Mesenchymal stem cell (in vitro differentiated cells and primary cell): ENCODE measurements around the gene POU2F3.

ENCODE experiments used
- DNase-seq: peaks from one replicate; pipeline ENCODE4 v3.0.0-alpha.2; 2013
- H2AFZ ChIP-seq: one replicate; pipeline ENCODE4 v1.6.1; 2013; ENCODE audit warnings: low read depth, mild to moderate bottlenecking, control low read depth, inconsistent platforms, low read length, moderate library complexity
- H2AK5ac ChIP-seq: 2 replicates; pipeline ENCODE4 v1.6.1; 2013; ENCODE audit warnings: low read length, moderate library complexity, mild to moderate bottlenecking, inconsistent platforms; ENCODE audit not compliant: severe bottlenecking
- H2BK120ac ChIP-seq: one replicate; pipeline ENCODE4 v1.6.1; 2013; ENCODE audit warnings: low read depth, mild to moderate bottlenecking, inconsistent platforms, low read length, moderate library complexity
- H2BK12ac ChIP-seq, 2 experiments: one replicate each; pipeline ENCODE4 v1.6.1; 2013; ENCODE audit warnings: inconsistent platforms in 2 of 2, low read length in 2 of 2, mild to moderate bottlenecking in 2 of 2, moderate library complexity in 2 of 2, control low read depth in 1 of 2
- H2BK15ac ChIP-seq: one replicate; pipeline ENCODE4 v1.6.1; 2013; ENCODE audit warnings: mild to moderate bottlenecking, low read depth, inconsistent platforms; ENCODE audit not compliant: poor library complexity, severe bottlenecking
- H2BK5ac ChIP-seq: 2 replicates; pipeline ENCODE4 v1.6.1; 2013; ENCODE audit warnings: low read depth, mild to moderate bottlenecking, low read length, control low read depth, inconsistent platforms; ENCODE audit not compliant: poor library complexity, severe bottlenecking
- H3K14ac ChIP-seq, 2 experiments: one replicate each; pipeline ENCODE4 v1.6.1; 2013; ENCODE audit warnings: inconsistent platforms in 2 of 2, low read length in 2 of 2, control low read depth in 1 of 2, mild to moderate bottlenecking in 1 of 2, moderate library complexity in 1 of 2
- H3K18ac ChIP-seq, 2 experiments: one replicate each; pipeline ENCODE4 v1.6.1; 2013; ENCODE audit warnings: inconsistent platforms in 2 of 2, low read length in 2 of 2, control low read depth in 1 of 2, low read depth in 1 of 2, mild to moderate bottlenecking in 1 of 2
- H3K23ac ChIP-seq, 2 experiments: one replicate each; pipeline ENCODE4 v1.6.1; 2013; ENCODE audit warnings: inconsistent platforms in 2 of 2, low read length in 2 of 2, mild to moderate bottlenecking in 2 of 2, moderate library complexity in 2 of 2, control low read depth in 1 of 2
- H3K27ac ChIP-seq: 2 replicates; pipeline ENCODE4 v1.5.1; 2013; ENCODE audit warnings: mild to moderate bottlenecking, moderate library complexity, low read length, control low read depth, inconsistent platforms; ENCODE audit not compliant: poor library complexity, severe bottlenecking
- H3K27me3 ChIP-seq, 2 experiments: 2 replicates each; pipeline versions ENCODE4 v1.6.1 to v1.7.0; 2013; ENCODE audit warnings: low read length in 2 of 2, mild to moderate bottlenecking in 2 of 2, moderate library complexity in 2 of 2, control low read depth in 1 of 2, inconsistent platforms in 1 of 2; ENCODE audit not compliant: control insufficient read depth in 1 of 2, insufficient read depth in 1 of 2
- H3K36me3 ChIP-seq, 2 experiments: 2 replicates each; pipeline versions ENCODE4 v1.6.1 to v1.7.0; 2013; ENCODE audit warnings: low read length in 2 of 2, control low read depth in 1 of 2, inconsistent platforms in 1 of 2, low read depth in 1 of 2, mild to moderate bottlenecking in 1 of 2; ENCODE audit not compliant: insufficient read depth in 2 of 2, control insufficient read depth in 1 of 2
- H3K4ac ChIP-seq, 2 experiments: one replicate each; pipeline ENCODE4 v1.6.1; 2013; ENCODE audit warnings: inconsistent platforms in 2 of 2, low read length in 2 of 2, mild to moderate bottlenecking in 2 of 2, moderate library complexity in 2 of 2, control low read depth in 1 of 2, low read depth in 1 of 2
- H3K4me1 ChIP-seq: 2 replicates; pipeline ENCODE4 v1.6.1; 2013; ENCODE audit warnings: low read depth, low read length, control low read depth; ENCODE audit not compliant: control insufficient read depth, insufficient read depth
- H3K4me2 ChIP-seq: 2 replicates; pipeline ENCODE4 v1.6.1; 2013; ENCODE audit warnings: low read length, mild to moderate bottlenecking, inconsistent platforms; ENCODE audit not compliant: poor library complexity, severe bottlenecking
- H3K4me3 ChIP-seq, 2 experiments: 2 replicates each; pipeline versions ENCODE4 v1.5.1 to v1.7.0; 2013; ENCODE audit warnings: low read length in 2 of 2, mild to moderate bottlenecking in 2 of 2, control low read depth in 1 of 2, low read depth in 1 of 2; ENCODE audit not compliant: insufficient read depth in 1 of 2
- H3K79me1 ChIP-seq: replicated peaks from 2 replicates; pipeline ENCODE4 v1.6.1; 2013; ENCODE audit warnings: mild to moderate bottlenecking, control low read depth, low read length, inconsistent platforms; ENCODE audit not compliant: poor library complexity, severe bottlenecking
- H3K9ac ChIP-seq: 2 replicates; pipeline ENCODE4 v1.7.0; 2013; ENCODE audit warnings: mild to moderate bottlenecking, low read length, moderate library complexity
- H3K9me3 ChIP-seq: 2 replicates; pipeline ENCODE4 v1.7.0; 2013; ENCODE audit warnings: mild to moderate bottlenecking, low read length; ENCODE audit not compliant: control insufficient read depth
- H4K8ac ChIP-seq: one replicate; pipeline ENCODE4 v1.6.1; 2013; ENCODE audit warnings: inconsistent platforms, mild to moderate bottlenecking, low read length, moderate library complexity
- H4K91ac ChIP-seq: one replicate; pipeline ENCODE4 v1.6.1; 2013; ENCODE audit warnings: mild to moderate bottlenecking, low read length, inconsistent platforms
- WGBS: methylation state at CpG from one replicate; pipeline ENCODE4 v1.1.7; 2013; ENCODE audit warnings: mixed read lengths; 5-methylcytosine and 5-hydroxymethylcytosine counted together

POU2F3 gene

GRCh38 chr11:120339394-120339890 is 99.5 kb downstream of the POU2F3 start:
- Histone ChIP-seq H3K9me3 (no peaks in the 10 kb centered on the region), H2AK5ac (no peak overlapping the region), H3K4me2 (peak overlapping the region; percentile 4), H3K18ac (peak overlapping the region in 1 of 2 experiments; percentile 77), H2BK15ac (no peak overlapping the region), H3K4ac (no peak overlapping the region), H3K9ac (peak overlapping the region; percentile 95), H2BK120ac (no peak overlapping the region), H3K14ac (no peak overlapping the region), H2BK12ac (no peak overlapping the region), H2AFZ (no peak overlapping the region), H3K23ac (no peak overlapping the region), H3K79me1 (no peaks in the 10 kb centered on the region), H4K91ac (no peak overlapping the region), H3K36me3 (no peaks in the 10 kb centered on the region), H4K8ac (no peak overlapping the region), H3K27me3 (no peaks in the 10 kb centered on the region), H3K4me1 (peaks cover 6% of the 10 kb centered on the region), H3K27ac (peak overlapping the region; percentile 34), H2BK5ac (no peak overlapping the region), H3K4me3 (peak overlapping the region in 1 of 2 experiments; percentile 97)
- peak; percentile 65 for DNase-seq
- 16% methylated on average over 4 of the region's 6 CpGs for WGBS

- H3K4me1 ChIP-seq = peaks cover 7% of the 10 kb centered on the region
- H3K14ac ChIP-seq = no peak overlapping the region
- no peak overlapping the region for H3K4ac ChIP-seq
- no peak overlapping the region for H2BK5ac ChIP-seq
- H3K36me3 ChIP-seq = no peaks in the 10 kb centered on the region
- no peak overlapping the region for H3K23ac ChIP-seq
- no peak overlapping the region for H3K18ac ChIP-seq
- no peak overlapping the region for H3K27ac ChIP-seq
- DNase-seq = no peak
- no peak overlapping the region for H4K8ac ChIP-seq
- no peak overlapping the region for H2BK12ac ChIP-seq
- no CpG with 5 or more reads among the region's 2 CpGs for WGBS
- H3K4me2 ChIP-seq = no peak overlapping the region
- H2AK5ac ChIP-seq = no peak overlapping the region
- H3K9ac ChIP-seq = peak overlapping the region; percentile 95
- H2BK15ac ChIP-seq = no peak overlapping the region
- H4K91ac ChIP-seq = no peak overlapping the region
- H3K79me1 ChIP-seq = no peaks in the 10 kb centered on the region
- H2BK120ac ChIP-seq = no peak overlapping the region
- H2AFZ ChIP-seq = no peak overlapping the region
- H3K27me3 ChIP-seq = no peaks in the 10 kb centered on the region
- no peaks in the 10 kb centered on the region for H3K9me3 ChIP-seq
- H3K4me3 ChIP-seq = peak overlapping the region in 1 of 2 experiments; percentile 97
Measured at GRCh38 chr11:120340529-120340928, 100.6 kb downstream of the POU2F3 start.

- DNase-seq = no peak
- H3K36me3 ChIP-seq = no peaks in the 10 kb centered on the region
- no peak overlapping the region for H2BK15ac ChIP-seq
- no peak overlapping the region for H2AFZ ChIP-seq
- H3K9me3 ChIP-seq = no peaks in the 10 kb centered on the region
- no peak overlapping the region for H2AK5ac ChIP-seq
- H2BK120ac ChIP-seq = no peak overlapping the region
- no peaks in the 10 kb centered on the region for H3K79me1 ChIP-seq
- H3K23ac ChIP-seq = no peak overlapping the region
- H3K27ac ChIP-seq = no peak overlapping the region
- H3K9ac ChIP-seq = no peak overlapping the region
- no peak overlapping the region for H4K91ac ChIP-seq
- peaks cover 7% of the 10 kb centered on the region for H3K4me1 ChIP-seq
- no peak overlapping the region for H3K4ac ChIP-seq
- no peak overlapping the region for H3K18ac ChIP-seq
- no peak overlapping the region for H2BK5ac ChIP-seq
- H3K27me3 ChIP-seq = no peaks in the 10 kb centered on the region
- no peak overlapping the region for H4K8ac ChIP-seq
- H2BK12ac ChIP-seq = no peak overlapping the region
- H3K4me2 ChIP-seq = no peak overlapping the region
- 93% methylated on average over 2 of the region's 3 CpGs for WGBS
- H3K14ac ChIP-seq = no peak overlapping the region
- H3K4me3 ChIP-seq = no peak overlapping the region
Measured at GRCh38 chr11:120342226-120342625, 102.3 kb downstream of the POU2F3 start.

GRCh38 chr11:120342678-120343077 is 102.7 kb downstream of the POU2F3 start:
- Histone ChIP-seq H3K27me3 (no peaks in the 10 kb centered on the region), H3K4me3 (no peak overlapping the region), H3K36me3 (no peaks in the 10 kb centered on the region), H2BK5ac (no peak overlapping the region), H3K27ac (no peak overlapping the region), H3K9me3 (no peaks in the 10 kb centered on the region), H3K79me1 (no peaks in the 10 kb centered on the region), H3K4me1 (peaks cover 7% of the 10 kb centered on the region), H3K18ac (no peak overlapping the region), H3K9ac (no peak overlapping the region), H3K4ac (no peak overlapping the region), H4K91ac (no peak overlapping the region), H3K14ac (no peak overlapping the region), H2BK15ac (no peak overlapping the region), H2AFZ (no peak overlapping the region), H2BK12ac (no peak overlapping the region), H2AK5ac (no peak overlapping the region), H3K4me2 (no peak overlapping the region), H4K8ac (no peak overlapping the region), H3K23ac (no peak overlapping the region), H2BK120ac (no peak overlapping the region)
- 100% methylated on average over 2 of the region's 3 CpGs for WGBS
- no peak for DNase-seq
